Tibial artery (tissue), 4 donors: ENCODE data around the gene ATP2B2.

Experiments used
- DNase-seq, 2 donors: peaks; one replicate each; pipeline ENCODE4 v3.0.0-alpha.2; 2019
- H3K27ac ChIP-seq, 2 donors: fragments of 200-600 bp; sonication (generic) in 1 of 2; 1 replicate in 1 of 2; 2 replicates in 1 of 2; pipeline ENCODE4 v1.5.1; 2018 to 2019; ENCODE audit warnings: mild to moderate bottlenecking in 1 of 2
- H3K27me3 ChIP-seq, 2 donors: fragments of 200-600 bp; sonication (generic) in 1 of 2; one replicate each; pipeline versions ENCODE4 v1.5.1 to v1.6.0; 2016 to 2019
- H3K36me3 ChIP-seq, 3 donors: fragments of 200-600 bp; sonication (generic) in 2 of 3; one replicate each; pipeline ENCODE4 v1.5.1; 2016 to 2019; ENCODE audit warnings: mild to moderate bottlenecking in 2 of 3
- H3K4me1 ChIP-seq, 4 donors: fragments of 200-600 bp; sonication (generic) in 2 of 4; 1 replicate in 3 of 4; 2 replicates in 1 of 4; pipeline ENCODE4 v1.5.1; 2016 to 2019
- H3K4me3 ChIP-seq, 2 donors: fragments of 200-600 bp; sonication (generic) in 1 of 2; 1 replicate in 1 of 2; 2 replicates in 1 of 2; pipeline ENCODE4 v1.5.1; 2018 to 2019; ENCODE audit warnings: mild to moderate bottlenecking in 2 of 2
- H3K9me3 ChIP-seq, 3 donors: fragments of 200-600 bp; sonication (generic) in 1 of 3; one replicate each; pipeline ENCODE4 v1.5.1; 2016 to 2019
- CTCF ChIP-seq, 2 experiments: fragments of 200-600 bp in 1 of 2; fragments of 450-650 bp in 1 of 2; IDR thresholded peaks; one replicate each; pipeline ENCODE4 v1.5.1; 2017 to 2019; ENCODE audit warnings: antibody characterized with exemption in 2 of 2, mild to moderate bottlenecking in 1 of 2, moderate library complexity in 1 of 2
- intact Hi-C: fragments of 100-400 bp; cut with DNase I; formaldehyde crosslinking; loops from one replicate; pipeline ENCODE4 v1.15.0; 2023; ENCODE audit warnings: low total_unique reads

ATP2B2 gene

DNA sequence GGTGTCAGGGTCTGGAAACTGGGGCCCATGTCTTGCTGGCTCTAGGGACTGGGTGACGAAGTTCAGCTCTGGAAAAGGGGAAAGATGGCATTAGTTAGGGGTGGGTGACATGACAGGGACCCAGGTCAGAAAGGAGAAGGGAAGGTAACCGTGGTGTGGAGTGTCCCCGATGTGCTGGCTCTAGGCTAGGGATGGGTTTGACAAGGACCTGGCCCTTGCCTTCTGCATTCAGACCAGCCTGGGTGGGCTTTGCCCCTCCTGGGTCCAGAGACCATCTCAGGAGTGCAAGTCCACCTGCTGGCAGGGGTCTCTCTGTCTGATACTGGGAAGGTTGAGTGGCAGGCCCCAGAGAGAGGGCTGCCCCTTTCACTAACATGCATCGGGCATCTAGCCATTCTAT, 28.7 kb upstream of the ATP2B2 start:
- no peak for DNase-seq
- TF ChIP-seq CTCF (IDR thresholded peaks at IDR 0.05): no peak
- intact Hi-C loops: no loop called here
- Histone ChIP-seq H3K4me3 (no peak overlapping the region), H3K9me3 (no peaks in the 10 kb centered on the region), H3K27me3 (peaks cover 0 to 4% of the 10 kb centered on the region in 2 donors), H3K4me1 (no peaks in the 10 kb centered on the region), H3K36me3 (no peaks in the 10 kb centered on the region), H3K27ac (no peak overlapping the region)

- intact Hi-C loops: no loop called here
- Histone ChIP-seq H3K9me3 (no peaks in the 10 kb centered on the region), H3K27me3 (peaks cover 0 to 4% of the 10 kb centered on the region in 2 donors), H3K27ac (no peak overlapping the region), H3K4me1 (no peaks in the 10 kb centered on the region), H3K36me3 (no peaks in the 10 kb centered on the region), H3K4me3 (no peak overlapping the region)
- no peak for TF ChIP-seq CTCF (IDR thresholded peaks at IDR 0.05)
- no peak for DNase-seq
Measured at GRCh38 chr3:10533737-10534023, 28.3 kb upstream of the ATP2B2 start.

- Histone ChIP-seq H3K27me3 (peaks cover 0 to 4% of the 10 kb centered on the region in 2 donors), H3K9me3 (no peaks in the 10 kb centered on the region), H3K27ac (no peak overlapping the region), H3K4me1 (no peaks in the 10 kb centered on the region), H3K4me3 (no peak overlapping the region), H3K36me3 (no peaks in the 10 kb centered on the region)
- TF ChIP-seq CTCF (IDR thresholded peaks at IDR 0.05): no peak
- intact Hi-C loops: no loop called here
- DNase-seq: no peak
Measured at GRCh38 chr3:10532939-10533736, 27.8 kb upstream of the ATP2B2 start.

DNA sequence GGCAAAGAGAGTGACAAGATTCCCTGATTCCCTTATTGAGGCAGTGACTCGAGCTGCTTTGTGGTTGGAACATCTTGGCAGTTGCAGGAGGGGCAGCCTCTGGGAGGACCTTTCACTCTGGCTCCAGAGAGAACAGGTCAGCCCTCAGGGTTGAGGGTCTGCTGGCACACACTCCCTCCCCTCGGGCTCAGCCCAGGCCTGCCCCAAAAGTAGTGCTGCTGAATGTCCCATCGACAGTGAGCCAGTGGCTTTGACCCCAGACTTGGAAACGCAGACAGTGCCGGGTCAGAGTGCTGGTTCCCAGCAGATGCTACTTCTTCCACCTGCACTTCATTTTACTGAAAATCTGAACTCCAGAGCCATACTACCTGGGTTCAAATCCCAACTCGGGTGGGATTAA, 25.6 kb upstream of the ATP2B2 start:
- Histone ChIP-seq H3K4me1 (no peaks in the 10 kb centered on the region), H3K4me3 (no peak overlapping the region), H3K9me3 (no peaks in the 10 kb centered on the region), H3K27ac (no peak overlapping the region), H3K27me3 (peaks cover 0 to 24% of the 10 kb centered on the region in 2 donors), H3K36me3 (no peaks in the 10 kb centered on the region)
- intact Hi-C loops: no loop called here
- DNase-seq: no peak
- TF ChIP-seq CTCF (IDR thresholded peaks at IDR 0.05): no peak

DNA sequence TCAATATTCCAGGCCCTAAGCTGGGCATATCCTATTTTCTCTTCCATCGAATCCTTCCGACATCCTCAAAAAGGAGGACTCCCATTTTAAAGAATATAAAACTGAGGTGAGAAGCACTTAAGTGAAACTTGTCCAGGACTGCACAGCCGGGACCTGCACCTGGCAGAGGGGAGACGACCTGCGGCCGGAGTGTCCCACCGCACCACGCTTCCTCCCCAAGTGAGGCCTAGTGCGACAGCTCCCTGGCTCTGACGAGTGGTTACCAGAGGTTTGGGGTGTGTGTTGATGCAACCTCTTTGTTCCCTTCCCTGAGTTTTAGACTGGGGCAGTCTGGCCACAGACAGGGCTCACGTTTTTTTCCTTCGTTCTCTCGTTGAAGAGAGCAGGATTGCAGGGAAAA, 24.9 kb upstream of the ATP2B2 start:
- intact Hi-C loops: no loop called here
- no peak for DNase-seq
- no peaks in the 10 kb centered on the region for H3K4me1 ChIP-seq
- no peaks in the 10 kb centered on the region for H3K36me3 ChIP-seq
- no peak overlapping the region for H3K27ac ChIP-seq
- peaks cover 0 to 25% of the 10 kb centered on the region in 2 donors for H3K27me3 ChIP-seq
- no peak overlapping the region for H3K4me3 ChIP-seq
- no peaks in the 10 kb centered on the region for H3K9me3 ChIP-seq
- TF ChIP-seq CTCF (IDR thresholded peaks at IDR 0.05): no peak

DNA sequence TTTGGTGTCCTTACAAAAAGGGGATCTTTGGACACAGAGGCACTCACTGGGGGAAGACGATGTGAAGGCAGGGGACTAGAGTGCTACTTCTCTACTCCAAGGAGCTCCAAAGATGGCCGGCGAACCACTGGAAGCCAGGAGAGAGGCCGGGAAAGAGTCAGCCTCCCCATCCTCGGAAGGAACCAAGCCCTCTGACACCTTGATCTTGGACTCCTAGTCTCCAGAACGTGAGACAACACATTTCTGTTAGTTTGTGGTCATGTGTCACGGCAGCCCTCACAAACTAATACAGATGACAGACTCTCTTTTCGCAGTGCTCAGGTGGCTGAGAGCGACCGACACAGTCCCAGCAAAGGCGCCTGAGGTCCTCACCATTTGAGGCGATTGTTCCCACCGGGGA, 24.4 kb upstream of the ATP2B2 start:
- Histone ChIP-seq H3K27ac (no peak overlapping the region), H3K9me3 (no peaks in the 10 kb centered on the region), H3K27me3 (peaks cover 0 to 29% of the 10 kb centered on the region in 2 donors), H3K4me3 (no peak overlapping the region), H3K4me1 (no peaks in the 10 kb centered on the region), H3K36me3 (no peaks in the 10 kb centered on the region)
- TF ChIP-seq CTCF (IDR thresholded peaks at IDR 0.05): no peak
- intact Hi-C loops: no loop called here
- DNase-seq: no peak
